ENCODE measurements around the gene KRAS. TPM values are rescaled to one million over a fixed set of nuclear protein-coding genes. Genes with fewer than 3 reads are reported as not detected.

The KRAS gene
- total and polyA plus RNA-seq, 2 experiments from 2014 or later = 14.2 to 44.6 TPM

DNA sequence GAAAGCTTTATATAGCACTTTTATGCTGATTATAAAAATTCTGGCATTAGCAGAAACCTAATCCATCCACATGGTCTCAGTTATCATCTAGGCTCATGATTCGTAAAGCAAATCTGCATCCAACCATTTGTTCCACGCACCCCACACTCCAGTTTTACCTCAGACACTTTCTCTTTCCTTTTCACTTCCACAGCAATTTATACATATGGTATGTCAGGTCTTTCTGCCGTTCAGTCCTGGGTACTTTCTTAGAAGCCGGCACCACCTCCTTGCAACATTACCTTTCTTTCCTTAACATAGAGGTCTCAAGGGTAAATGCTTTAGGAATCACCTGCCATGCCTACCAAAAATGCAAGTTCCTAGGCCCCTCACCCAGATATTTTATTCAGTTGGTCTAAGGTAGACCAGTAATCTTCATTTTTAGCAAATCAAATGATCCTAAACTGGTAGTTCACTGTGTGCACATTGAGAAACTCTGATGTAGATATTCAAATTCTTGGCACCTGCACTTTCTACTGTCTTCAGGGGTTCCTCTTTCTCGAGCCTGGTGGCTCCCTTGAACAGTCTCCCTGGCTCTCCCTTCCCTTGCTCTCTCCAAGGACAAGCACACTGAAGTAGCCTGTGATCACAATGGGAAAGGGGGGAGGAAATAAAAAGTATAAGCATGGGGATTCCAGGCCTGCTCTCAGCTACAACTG is 2.8 kb upstream of the KRAS start:
- WGBS, 2 experiments (ENCODE audit: low coverage in 1 of 2, low lambda C conversion rate in 2 of 2, missing lambda C conversion rate in 2 of 2) = 67 to 68% methylated on average over 5 of the region's 5 CpGs
- H3K9me2 ChIP-seq (ENCODE audit: insufficient read depth) = no peaks in the 10 kb centered on the region
- no peak overlapping the region for H3K9ac ChIP-seq
- H3K4me1 ChIP-seq (ENCODE audit: insufficient read depth) = 0 out of 2 replicates have a peak, but pooled peaks cover 6% of the 10 kb centered on the region
- H2AFZ ChIP-seq = no peak overlapping the region
- no peak overlapping the region for H3K4me3 ChIP-seq
- DNase-seq = no peak
- H3K36me3 ChIP-seq (ENCODE audit: low read depth) = no peaks in the 10 kb centered on the region
- no peaks in the 10 kb centered on the region for H3K27me3 ChIP-seq (replicated peaks; ENCODE audit: insufficient read depth)
- H3K27ac ChIP-seq = no peak overlapping the region
- no peak overlapping the region for H3K4me2 ChIP-seq (ENCODE audit: unreplicated experiment)
- TF ChIP-seq EZH2 (IDR thresholded peaks at IDR 0.05; ENCODE audit: insufficient read depth, poor library complexity, severe bottlenecking) = no peak
- no peaks in the 10 kb centered on the region for H4K20me1 ChIP-seq (ENCODE audit: insufficient read depth)
- H3K9me3 ChIP-seq (ENCODE audit: low read depth) = no peaks in the 10 kb centered on the region
- H3F3A ChIP-seq (ENCODE audit: insufficient read depth) = peaks cover 9% of the 10 kb centered on the region; the same call in 1 of the 2 replicates
- in situ Hi-C loops (cut with MboI) = no loop called here
- H3K79me2 ChIP-seq (ENCODE audit: insufficient read depth) = peaks cover 17% of the 10 kb centered on the region

DNA sequence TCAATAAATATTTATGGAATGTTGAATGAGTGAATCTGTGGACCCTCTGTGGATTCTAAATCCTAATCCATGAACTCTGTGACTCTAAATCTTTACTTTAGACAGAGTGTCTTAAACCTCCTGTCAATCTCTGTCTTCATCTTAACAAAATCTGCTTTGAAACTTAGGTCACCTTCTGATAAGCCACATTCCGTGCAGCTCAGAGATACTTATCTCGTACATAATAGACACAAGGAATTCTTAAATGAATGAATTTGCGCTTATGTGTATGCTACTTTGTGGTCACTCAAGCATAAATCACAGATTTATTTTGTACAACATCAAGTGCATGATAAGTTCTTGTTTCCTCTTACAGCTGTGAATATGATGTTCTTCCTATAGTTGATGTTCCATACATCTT is 2.2 kb upstream of the KRAS start:
- Histone ChIP-seq H3K27me3 (replicated peaks; ENCODE audit: insufficient read depth) (no peaks in the 10 kb centered on the region), H3K36me3 (ENCODE audit: low read depth) (no peaks in the 10 kb centered on the region), H3K79me2 (ENCODE audit: insufficient read depth) (peaks cover 23% of the 10 kb centered on the region), H3K9ac (no peak overlapping the region), H3K27ac (no peak overlapping the region), H3K4me3 (no peak overlapping the region), H3K9me3 (ENCODE audit: low read depth) (no peaks in the 10 kb centered on the region), H3K4me2 (ENCODE audit: unreplicated experiment) (no peak overlapping the region), H2AFZ (no peak overlapping the region), H3K9me2 (ENCODE audit: insufficient read depth) (no peaks in the 10 kb centered on the region), H3K4me1 (ENCODE audit: insufficient read depth) (0 out of 2 replicates have a peak, but pooled peaks cover 6% of the 10 kb centered on the region), H3F3A (ENCODE audit: insufficient read depth) (peaks cover 9% of the 10 kb centered on the region; the same call in 1 of the 2 replicates), H4K20me1 (ENCODE audit: insufficient read depth) (no peaks in the 10 kb centered on the region)
- WGBS, 2 experiments (ENCODE audit: low coverage in 1 of 2, low lambda C conversion rate in 2 of 2, missing lambda C conversion rate in 2 of 2) = 94% methylated on average over 3 of the region's 3 CpGs
- no peak for TF ChIP-seq EZH2 (IDR thresholded peaks at IDR 0.05; ENCODE audit: insufficient read depth, poor library complexity, severe bottlenecking)
- TF ChIP-seq EZH2phosphoT487 (IDR thresholded peaks at IDR 0.05; ENCODE audit: insufficient read depth, low read depth) = no peak
- no peak for DNase-seq
- in situ Hi-C loops (cut with MboI) = no loop called here

DNA sequence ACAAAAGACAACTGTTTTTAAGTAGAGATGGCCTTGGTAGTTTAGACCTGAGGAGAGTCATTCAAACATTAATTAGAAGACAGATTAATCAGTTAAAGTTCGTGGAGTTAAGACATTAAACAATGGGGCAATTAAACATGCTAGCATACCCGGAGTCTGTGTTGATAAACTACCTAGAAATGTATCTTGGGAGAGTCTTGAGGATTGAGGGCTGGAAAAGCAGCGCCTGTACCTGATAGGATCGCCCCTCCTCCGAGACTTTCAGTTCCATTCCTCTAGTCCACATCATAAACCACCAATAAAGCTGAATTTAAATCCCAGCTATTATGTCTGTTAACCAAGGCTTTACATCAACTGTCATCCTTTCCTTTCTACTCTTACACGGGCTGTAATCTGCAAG is 1.0 kb upstream of the KRAS start:
- H3K79me2 ChIP-seq (ENCODE audit: insufficient read depth) = peaks cover 35% of the 10 kb centered on the region
- peaks cover 9% of the 10 kb centered on the region; the same call in 1 of the 2 replicates for H3F3A ChIP-seq (ENCODE audit: insufficient read depth)
- H3K27me3 ChIP-seq (replicated peaks; ENCODE audit: insufficient read depth) = no peaks in the 10 kb centered on the region
- no peak for TF ChIP-seq EZH2phosphoT487 (IDR thresholded peaks at IDR 0.05; ENCODE audit: insufficient read depth, low read depth)
- no peak for TF ChIP-seq EZH2 (IDR thresholded peaks at IDR 0.05; ENCODE audit: insufficient read depth, poor library complexity, severe bottlenecking)
- in situ Hi-C loops (cut with MboI) = no loop called here
- H3K4me2 ChIP-seq (ENCODE audit: unreplicated experiment) = peak overlapping the region; percentile 71
- 73 to 74% methylated on average over 6 of the region's 6 CpGs for WGBS, 2 experiments (ENCODE audit: low coverage in 1 of 2, low lambda C conversion rate in 2 of 2, missing lambda C conversion rate in 2 of 2)
- peak overlapping the region; percentile 86 for H3K9ac ChIP-seq
- DNase-seq = peak; percentile 6
- H3K9me3 ChIP-seq (ENCODE audit: low read depth) = no peaks in the 10 kb centered on the region
- 0 out of 2 replicates have a peak, but pooled peaks cover 6% of the 10 kb centered on the region for H3K4me1 ChIP-seq (ENCODE audit: insufficient read depth)
- no peaks in the 10 kb centered on the region for H3K9me2 ChIP-seq (ENCODE audit: insufficient read depth)
- peak overlapping the region; percentile 60 for H3K27ac ChIP-seq
- H3K4me3 ChIP-seq = peak overlapping the region; percentile 83
- H4K20me1 ChIP-seq (ENCODE audit: insufficient read depth) = no peaks in the 10 kb centered on the region
- H2AFZ ChIP-seq = peak overlapping the region; percentile 83
- H3K36me3 ChIP-seq (ENCODE audit: low read depth) = no peaks in the 10 kb centered on the region

DNA sequence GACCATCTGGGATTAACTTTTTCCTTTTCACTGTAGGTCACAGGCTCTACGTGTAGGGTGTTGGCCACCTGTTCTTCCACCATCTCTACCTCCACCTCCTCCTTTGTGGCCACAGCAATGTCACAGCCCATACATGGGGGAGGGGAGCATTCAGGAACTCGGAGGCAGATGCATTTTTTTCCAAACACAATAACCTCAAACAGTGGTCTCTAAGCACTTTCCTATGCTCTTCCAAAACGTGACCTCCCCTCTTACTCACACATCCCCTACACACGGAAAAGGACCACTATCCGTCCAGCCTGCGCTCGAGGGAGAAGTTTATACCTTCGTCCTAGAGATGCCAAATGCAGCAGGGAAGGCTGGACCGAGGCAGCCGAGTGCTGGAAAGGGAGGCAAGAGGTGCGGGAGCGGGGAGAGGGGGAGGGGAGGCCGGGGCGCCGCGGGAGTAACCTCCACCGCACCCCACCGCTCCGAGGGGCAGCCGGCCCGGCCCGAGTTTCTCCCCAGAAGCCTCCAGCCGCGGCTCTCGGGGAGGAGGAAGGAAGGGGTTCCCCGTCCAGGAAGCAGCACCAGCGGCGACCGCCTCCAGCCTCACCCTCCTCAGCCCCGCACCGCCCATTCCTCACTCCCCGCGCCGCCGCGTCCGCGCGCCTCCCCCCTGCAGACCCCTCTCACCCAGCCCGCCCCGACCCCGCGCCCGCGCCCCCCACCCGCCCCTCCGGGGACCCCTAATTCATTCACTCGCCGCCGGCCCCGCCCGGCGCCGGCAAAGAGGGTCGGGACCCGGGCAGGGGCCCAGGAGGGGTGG is 594 bp downstream of the KRAS start:
- Histone ChIP-seq H3K9me2 (ENCODE audit: insufficient read depth) (no peaks in the 10 kb centered on the region), H3F3A (ENCODE audit: insufficient read depth) (peaks cover 9% of the 10 kb centered on the region; the same call in 1 of the 2 replicates), H3K27ac (peak overlapping the region; percentile 60), H4K20me1 (ENCODE audit: insufficient read depth) (no peaks in the 10 kb centered on the region), H3K9ac (peak overlapping the region; percentile 86), H3K9me3 (ENCODE audit: low read depth) (no peaks in the 10 kb centered on the region), H3K4me3 (peak overlapping the region; percentile 83), H3K4me2 (ENCODE audit: unreplicated experiment) (peak overlapping the region; percentile 82), H3K4me1 (ENCODE audit: insufficient read depth) (0 out of 2 replicates have a peak, but pooled peaks cover 6% of the 10 kb centered on the region), H3K27me3 (replicated peaks; ENCODE audit: insufficient read depth) (no peaks in the 10 kb centered on the region), H3K36me3 (ENCODE audit: low read depth) (no peaks in the 10 kb centered on the region), H3K79me2 (ENCODE audit: insufficient read depth) (peaks cover 51% of the 10 kb centered on the region), H2AFZ (peak overlapping the region; percentile 83)
- WGBS, 2 experiments (ENCODE audit: low coverage in 1 of 2, low lambda C conversion rate in 2 of 2, missing lambda C conversion rate in 2 of 2) = 1 to 2% methylated on average over 10 to 49 of the region's 56 CpGs
- in situ Hi-C loops (cut with MboI) = no loop called here
- peak; percentile 55 for DNase-seq
- TF ChIP-seq EZH2phosphoT487 (IDR thresholded peaks at IDR 0.05; ENCODE audit: insufficient read depth, low read depth) (no peak), EZH2 (IDR thresholded peaks at IDR 0.05; ENCODE audit: insufficient read depth, poor library complexity, severe bottlenecking) (no peak)

Data from GM23248 (cell line).